GM21576 (cell line): ENCODE data around the gene HTR1E.
"Not testable (repeated sequence)": the region's sequence is repeated elsewhere in the genome, so short reads cannot be mapped to it uniquely, and the experiment has no call there.

ENCODE experiments used
- ATAC-seq: cut with Tn5 transposase; IDR thresholded peaks from one replicate; pipeline ENCODE4 v1.9.1; 2021; ENCODE audit warnings: mild to moderate bottlenecking, moderate library complexity; ENCODE audit not compliant: unreplicated experiment

Gene HTR1E, protein sequence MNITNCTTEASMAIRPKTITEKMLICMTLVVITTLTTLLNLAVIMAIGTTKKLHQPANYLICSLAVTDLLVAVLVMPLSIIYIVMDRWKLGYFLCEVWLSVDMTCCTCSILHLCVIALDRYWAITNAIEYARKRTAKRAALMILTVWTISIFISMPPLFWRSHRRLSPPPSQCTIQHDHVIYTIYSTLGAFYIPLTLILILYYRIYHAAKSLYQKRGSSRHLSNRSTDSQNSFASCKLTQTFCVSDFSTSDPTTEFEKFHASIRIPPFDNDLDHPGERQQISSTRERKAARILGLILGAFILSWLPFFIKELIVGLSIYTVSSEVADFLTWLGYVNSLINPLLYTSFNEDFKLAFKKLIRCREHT

DNA sequence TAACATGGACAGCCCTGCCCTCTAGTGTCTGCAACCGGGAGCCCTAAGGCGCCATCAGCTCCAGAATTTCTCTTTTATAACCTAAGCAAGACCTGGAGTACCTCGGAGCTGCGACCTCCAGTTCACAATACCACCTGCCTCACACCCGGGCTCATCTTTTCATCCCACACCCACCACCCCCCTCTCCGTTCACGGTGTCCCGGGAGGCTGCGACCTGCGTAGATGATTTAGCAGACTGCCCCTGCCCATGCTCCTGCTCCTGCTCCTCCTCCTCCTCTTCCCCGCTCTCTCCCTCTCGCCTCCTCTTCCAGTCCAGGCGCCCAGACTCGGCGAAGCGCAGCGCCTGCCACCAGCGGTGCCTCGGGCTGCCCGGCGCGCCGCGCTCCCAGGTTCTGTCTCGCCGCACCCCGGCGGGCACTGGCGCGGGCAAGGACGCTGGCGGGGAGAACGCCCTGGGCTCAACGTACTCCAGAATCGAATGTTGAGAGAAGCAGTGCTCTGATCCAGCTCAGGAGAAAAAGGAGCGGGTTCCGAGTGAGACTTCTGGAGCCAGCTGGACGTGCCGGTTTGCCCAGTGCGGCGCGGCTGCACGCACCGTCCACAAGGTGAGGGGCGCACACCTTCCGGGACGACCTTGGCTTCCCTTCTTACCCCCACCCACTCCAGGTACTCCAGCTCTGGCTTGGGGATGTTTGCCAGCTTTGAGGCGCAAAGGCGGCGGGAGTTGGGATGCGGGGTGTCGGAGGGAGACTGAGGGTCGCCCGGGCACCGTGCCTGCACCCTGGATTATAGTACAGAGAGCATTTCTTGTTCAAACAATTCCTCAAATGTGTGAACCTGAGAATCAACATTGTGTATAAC, at the start of gene HTR1E:
HTR1E (plus strand) TSS at position 310 of the 861 bp plus-strand sequence. CDS start 77,807 bp downstream, outside the sequence.
- ATAC-seq, result peak; percentile 57

GRCh38 chr6:86888301-86888700, 49.0 kb upstream of the HTR1E start:
- no peak for ATAC-seq

GRCh38 chr6:86897265-86897664, 40.1 kb upstream of the HTR1E start:
- ATAC-seq, result not testable (repeated sequence)

- no peak for ATAC-seq
Observed at GRCh38 chr6:86913795-86914194, 23.5 kb upstream of the HTR1E start.

DNA sequence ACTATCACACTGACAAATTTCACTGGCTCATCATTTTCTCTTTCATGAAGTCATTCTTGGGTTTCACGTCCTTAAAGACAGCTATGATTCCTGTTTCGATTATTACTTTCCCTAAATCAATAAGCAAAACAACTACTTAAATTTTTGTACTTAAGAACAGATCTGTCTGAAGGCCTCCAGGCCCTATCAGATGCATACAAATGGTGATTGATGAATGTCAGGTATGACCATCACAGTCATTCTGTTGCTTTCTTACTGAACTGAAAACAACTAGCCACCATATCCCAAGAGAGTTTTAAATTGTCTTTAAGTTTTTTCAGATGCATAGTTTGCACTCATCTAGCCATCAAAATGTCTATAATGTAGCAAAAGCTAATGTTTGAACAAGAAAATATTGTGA, 20.9 kb upstream of the HTR1E start:
- ATAC-seq, result no peak

GRCh38 chr6:86927138-86927537, 10.2 kb upstream of the HTR1E start:
- not testable (repeated sequence) for ATAC-seq

GRCh38 chr6:86927859-86928258, 9.5 kb upstream of the HTR1E start:
- ATAC-seq, result not testable (repeated sequence)

- ATAC-seq, result no peak
Observed at GRCh38 chr6:86934365-86934764, 3.0 kb upstream of the HTR1E start.

DNA sequence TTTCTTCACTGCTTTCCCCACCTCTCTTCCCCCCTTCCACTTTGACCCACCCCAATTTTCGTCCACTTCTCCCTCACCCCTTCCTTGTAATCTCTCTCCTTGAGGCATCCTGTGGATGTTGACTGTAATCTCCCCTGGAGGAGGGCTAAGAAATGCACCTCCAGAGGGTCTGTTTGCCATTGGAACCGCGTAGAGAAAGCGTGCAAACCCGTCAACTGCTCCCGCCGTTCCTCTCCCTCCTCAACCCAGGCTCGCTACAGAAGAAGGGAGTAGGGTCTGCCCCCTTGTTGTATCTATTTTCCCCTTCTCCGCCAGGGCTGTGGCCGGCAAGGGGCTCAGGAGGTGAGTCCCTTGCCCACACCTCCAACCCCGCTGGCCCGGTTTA, 502 bp upstream of the HTR1E start:
- ATAC-seq, result peak; percentile 7

DNA sequence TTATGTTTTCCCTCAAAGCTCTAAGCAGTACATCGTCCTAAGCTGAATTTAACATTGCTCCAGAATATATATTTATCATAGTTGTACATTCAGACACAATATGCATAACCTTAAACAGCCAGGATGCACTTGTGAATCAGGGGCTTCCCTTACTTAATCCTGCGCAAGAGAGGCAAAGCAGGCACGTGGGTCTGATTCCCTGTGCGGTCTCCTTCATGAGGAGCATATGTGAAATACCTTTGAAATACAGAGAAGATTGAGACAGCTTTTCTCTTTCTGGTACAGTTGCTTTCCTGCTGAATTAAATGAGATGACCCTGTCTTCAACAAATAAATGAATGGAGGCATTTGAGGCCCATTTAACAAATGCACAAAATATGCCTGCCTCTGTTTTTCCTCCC, 1.5 kb downstream of the HTR1E start:
- no peak for ATAC-seq

- ATAC-seq, result no peak
Observed at GRCh38 chr6:86941461-86941860, 4.1 kb downstream of the HTR1E start.

GRCh38 chr6:86942769-86943516, 5.6 kb downstream of the HTR1E start:
- ATAC-seq, result no peak

DNA sequence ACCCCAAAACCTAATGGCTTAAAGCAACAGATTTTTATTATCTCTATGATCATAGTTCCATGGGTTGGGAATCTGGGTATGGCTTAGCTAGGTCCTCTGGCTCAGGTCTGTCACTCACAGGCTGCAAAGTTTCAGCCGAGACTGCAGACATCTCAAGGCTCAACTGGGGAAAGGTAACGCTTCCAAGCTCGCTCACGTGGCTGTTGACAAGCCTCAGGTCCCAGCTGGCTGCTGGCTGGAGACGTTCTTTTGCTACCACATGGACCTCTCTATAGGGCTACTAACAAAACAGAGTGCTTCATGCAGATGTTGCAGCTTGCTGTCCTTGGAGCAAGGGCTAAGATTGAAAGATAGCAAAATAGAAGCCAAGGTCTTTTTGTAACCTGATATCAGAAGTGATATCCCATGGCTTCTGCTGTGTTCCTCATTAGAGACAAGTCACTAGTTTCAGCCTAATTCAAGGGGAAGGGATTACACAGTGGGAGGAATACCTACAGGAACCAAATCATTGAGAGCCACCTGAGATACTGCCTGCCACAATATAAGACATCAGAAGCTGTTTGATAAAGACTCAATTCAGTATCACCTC, 6.6 kb downstream of the HTR1E start:
- no peak for ATAC-seq

DNA sequence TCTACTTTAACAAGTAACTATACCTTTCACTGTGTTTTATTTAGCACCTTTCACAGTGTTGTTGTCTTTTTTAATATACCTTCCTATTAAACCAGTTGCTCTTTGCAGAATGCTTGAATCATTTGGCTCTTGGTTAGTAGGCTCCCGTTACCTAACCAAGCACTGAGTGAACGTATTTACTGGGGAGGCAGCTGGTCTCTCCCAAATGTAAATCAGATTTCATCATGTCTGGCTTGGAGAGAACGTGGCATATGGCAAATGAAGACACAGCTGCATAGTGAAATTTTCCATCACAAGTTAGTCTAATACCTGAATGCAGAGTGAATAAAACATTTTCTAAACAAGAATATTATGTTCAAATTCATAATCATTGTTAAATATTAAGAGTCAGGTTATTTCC, 12.4 kb downstream of the HTR1E start:
- ATAC-seq, result no peak

- no peak for ATAC-seq
Observed at GRCh38 chr6:86952991-86953390, 15.7 kb downstream of the HTR1E start.

- ATAC-seq, result no peak
Observed at GRCh38 chr6:86959656-86960055, 22.3 kb downstream of the HTR1E start.

GRCh38 chr6:86961455-86962200, 24.3 kb downstream of the HTR1E start:
- no peak for ATAC-seq

DNA sequence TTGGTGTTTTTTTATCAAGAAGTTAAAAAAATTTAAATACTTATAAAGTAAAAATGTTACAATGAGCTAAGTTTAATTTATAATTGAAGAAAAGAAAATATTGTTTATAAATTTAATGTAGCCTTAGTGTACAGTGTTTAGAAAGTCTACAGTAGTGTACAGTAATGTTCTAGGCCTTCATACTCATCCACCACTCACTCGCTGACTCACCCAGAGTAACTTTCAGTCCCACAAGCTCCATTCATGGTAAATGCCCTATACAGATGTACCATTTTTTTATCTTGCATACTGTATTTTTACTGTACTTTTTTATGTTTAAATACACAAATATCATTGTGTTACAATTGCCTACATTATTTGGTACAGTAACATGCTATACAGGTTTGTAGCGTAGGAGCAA, 26.0 kb downstream of the HTR1E start:
- ATAC-seq, result no peak

- no peak for ATAC-seq
Observed at GRCh38 chr6:86964029-86964579, 26.8 kb downstream of the HTR1E start.

DNA sequence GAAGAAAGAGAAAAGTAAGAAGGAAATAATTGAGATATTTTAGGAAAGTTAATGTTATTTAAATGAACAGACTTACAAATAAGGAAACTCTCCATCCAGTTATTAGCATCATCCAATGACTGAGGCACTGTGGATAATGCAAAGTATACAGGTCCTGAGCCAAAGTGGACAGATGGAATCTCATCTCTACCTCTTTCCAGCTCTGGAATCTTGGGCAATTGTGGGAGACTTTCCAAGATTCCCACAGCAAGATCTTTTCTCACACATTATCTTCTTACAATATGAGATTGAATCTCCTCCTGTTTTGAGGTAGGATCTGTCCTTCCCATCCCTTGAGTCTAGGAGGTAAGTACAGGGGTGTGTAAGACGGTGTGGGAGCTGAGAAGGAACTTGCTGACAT, 28.9 kb downstream of the HTR1E start:
- ATAC-seq, result no peak
